SH-SY5Y (cell line): ENCODE measurements around the gene SLC7A6OS.

ENCODE experiments used
- GATA2 ChIP-seq: IDR thresholded peaks from 2 replicates; pipeline ENCODE4 v1.6.1; 2011; ENCODE audit warnings: mild to moderate bottlenecking, low read depth, low read length
- GATA3 ChIP-seq: IDR thresholded peaks from 2 replicates; pipeline ENCODE4 v1.6.1; 2011; ENCODE audit warnings: low read depth, mild to moderate bottlenecking, low read length, moderate library complexity

DNA sequence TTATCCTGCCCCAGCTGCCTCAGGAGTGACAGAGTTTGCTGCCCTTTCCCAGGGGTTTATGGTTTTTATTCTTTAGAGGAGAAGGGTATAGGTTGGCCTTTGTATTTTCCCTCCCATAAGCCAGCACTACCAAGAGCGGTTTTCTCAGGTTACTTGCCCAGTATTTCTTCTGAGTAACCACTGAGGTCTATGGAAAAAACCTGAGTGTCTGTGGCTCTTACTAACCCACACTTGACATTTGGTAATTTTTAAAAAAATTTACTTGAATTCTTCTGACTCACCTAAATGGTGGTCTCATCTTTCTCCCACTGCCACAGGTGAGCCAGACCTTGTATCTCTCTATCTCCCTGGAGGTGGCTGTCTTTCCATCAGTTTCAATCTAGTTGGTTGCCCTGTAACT, 40.4 kb downstream of the SLC7A6OS start:
- no peak for TF ChIP-seq GATA2
- no peak for TF ChIP-seq GATA3
